ENCODE data around the gene S100A13. TPM values are rescaled to one million over a fixed set of nuclear protein-coding genes. Genes with fewer than 3 reads are reported as not detected.
"Not testable (repeated sequence)": the region's sequence is repeated elsewhere in the genome, so short reads cannot be mapped to it uniquely, and the experiment has no call there.

The S100A13 gene
- total RNA-seq, 2 donors from 2014 or later: 64.2 to 82.9 TPM

GRCh38 chr1:153587314-153587713 is 40.0 kb downstream of the S100A13 start:
- no peaks in the 10 kb centered on the region for H3K4me1 ChIP-seq (ENCODE audit: control insufficient read depth in 1 of 2, low read depth in 2 of 2)
- H3K36me3 ChIP-seq: no peaks in the 10 kb centered on the region
- ATAC-seq (ENCODE audit: insufficient number of reproducible peaks, low FRiP score, low read depth) (no peak), DNase-seq (ENCODE audit: low spot score) (no peak)
- no peak overlapping the region for H3K4me3 ChIP-seq
- no peak overlapping the region for H3K27ac ChIP-seq
- no peaks in the 10 kb centered on the region for H3K27me3 ChIP-seq (replicated peaks; ENCODE audit: insufficient read depth)
- TF ChIP-seq, protein P1, sequence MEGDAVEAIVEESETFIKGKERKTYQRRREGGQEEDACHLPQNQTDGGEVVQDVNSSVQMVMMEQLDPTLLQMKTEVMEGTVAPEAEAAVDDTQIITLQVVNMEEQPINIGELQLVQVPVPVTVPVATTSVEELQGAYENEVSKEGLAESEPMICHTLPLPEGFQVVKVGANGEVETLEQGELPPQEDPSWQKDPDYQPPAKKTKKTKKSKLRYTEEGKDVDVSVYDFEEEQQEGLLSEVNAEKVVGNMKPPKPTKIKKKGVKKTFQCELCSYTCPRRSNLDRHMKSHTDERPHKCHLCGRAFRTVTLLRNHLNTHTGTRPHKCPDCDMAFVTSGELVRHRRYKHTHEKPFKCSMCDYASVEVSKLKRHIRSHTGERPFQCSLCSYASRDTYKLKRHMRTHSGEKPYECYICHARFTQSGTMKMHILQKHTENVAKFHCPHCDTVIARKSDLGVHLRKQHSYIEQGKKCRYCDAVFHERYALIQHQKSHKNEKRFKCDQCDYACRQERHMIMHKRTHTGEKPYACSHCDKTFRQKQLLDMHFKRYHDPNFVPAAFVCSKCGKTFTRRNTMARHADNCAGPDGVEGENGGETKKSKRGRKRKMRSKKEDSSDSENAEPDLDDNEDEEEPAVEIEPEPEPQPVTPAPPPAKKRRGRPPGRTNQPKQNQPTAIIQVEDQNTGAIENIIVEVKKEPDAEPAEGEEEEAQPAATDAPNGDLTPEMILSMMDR (IDR thresholded peaks at IDR 0.05): no peak
- no peaks in the 10 kb centered on the region for H3K9me3 ChIP-seq

- no peak for ATAC-seq (ENCODE audit: insufficient number of reproducible peaks, low FRiP score, low read depth)
- H3K27ac ChIP-seq: no peak overlapping the region
- no peaks in the 10 kb centered on the region for H3K27me3 ChIP-seq (replicated peaks; ENCODE audit: insufficient read depth)
- TF ChIP-seq, protein P1 (IDR thresholded peaks at IDR 0.05): no peak
- no peak for DNase-seq (ENCODE audit: low spot score)
- no peaks in the 10 kb centered on the region for H3K4me1 ChIP-seq (ENCODE audit: control insufficient read depth in 1 of 2, low read depth in 2 of 2)
- H3K9me3 ChIP-seq: no peaks in the 10 kb centered on the region
- H3K4me3 ChIP-seq: no peak overlapping the region
- no peaks in the 10 kb centered on the region for H3K36me3 ChIP-seq
Observed at GRCh38 chr1:153586347-153586746, 41.0 kb downstream of the S100A13 start.

- Histone ChIP-seq H3K27ac (no peak overlapping the region), H3K27me3 (replicated peaks; ENCODE audit: insufficient read depth) (no peaks in the 10 kb centered on the region), H3K36me3 (no peaks in the 10 kb centered on the region), H3K4me3 (no peak overlapping the region), H3K9me3 (no peaks in the 10 kb centered on the region), H3K4me1 (ENCODE audit: control insufficient read depth in 1 of 2, low read depth in 2 of 2) (no peaks in the 10 kb centered on the region)
- TF ChIP-seq, protein P1 (IDR thresholded peaks at IDR 0.05): no peak
- ATAC-seq (ENCODE audit: insufficient number of reproducible peaks, low FRiP score, low read depth) (no peak), DNase-seq (ENCODE audit: low spot score) (no peak)
Observed at GRCh38 chr1:153585006-153585405, 42.3 kb downstream of the S100A13 start.

DNA sequence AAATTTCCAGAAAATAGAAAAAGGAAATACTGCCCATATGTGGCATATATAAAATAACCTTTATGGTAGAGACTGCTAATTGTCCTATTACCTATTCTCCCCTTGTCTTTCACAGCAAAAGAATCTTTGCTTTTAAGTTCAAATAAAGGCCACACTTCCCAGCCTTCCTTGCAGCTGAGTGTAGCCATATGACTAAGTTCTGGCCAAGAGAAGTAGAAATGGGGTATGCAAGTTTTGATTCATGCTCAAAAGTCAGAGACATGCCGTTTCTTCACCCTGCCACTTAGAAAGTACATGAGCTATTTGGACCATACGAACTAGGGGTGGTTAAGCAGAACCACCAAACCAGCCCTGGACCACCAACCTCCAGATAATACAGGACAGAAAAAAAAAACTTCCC is 43.3 kb downstream of the S100A13 start:
- H3K27ac ChIP-seq: no peak overlapping the region
- no peaks in the 10 kb centered on the region for H3K36me3 ChIP-seq
- H3K9me3 ChIP-seq: no peaks in the 10 kb centered on the region
- H3K4me3 ChIP-seq: no peak overlapping the region
- no peak for ATAC-seq (ENCODE audit: insufficient number of reproducible peaks, low FRiP score, low read depth)
- no peaks in the 10 kb centered on the region for H3K27me3 ChIP-seq (replicated peaks; ENCODE audit: insufficient read depth)
- no peak for DNase-seq (ENCODE audit: low spot score)
- H3K4me1 ChIP-seq (ENCODE audit: control insufficient read depth in 1 of 2, low read depth in 2 of 2): no peaks in the 10 kb centered on the region
- TF ChIP-seq, protein P1 (IDR thresholded peaks at IDR 0.05): no peak

- ATAC-seq (ENCODE audit: insufficient number of reproducible peaks, low FRiP score, low read depth); H3K4me3 ChIP-seq; H3K36me3 ChIP-seq; DNase-seq (ENCODE audit: low spot score); H3K27me3 ChIP-seq (replicated peaks; ENCODE audit: insufficient read depth); H3K9me3 ChIP-seq; H3K4me1 ChIP-seq (ENCODE audit: control insufficient read depth in 1 of 2, low read depth in 2 of 2); H3K27ac ChIP-seq: not testable (repeated sequence)
Observed at GRCh38 chr1:153583514-153583913, 43.8 kb downstream of the S100A13 start.

GRCh38 chr1:153582836-153583235 is 44.5 kb downstream of the S100A13 start:
- ATAC-seq (ENCODE audit: insufficient number of reproducible peaks, low FRiP score, low read depth); DNase-seq (ENCODE audit: low spot score); H3K36me3 ChIP-seq; H3K9me3 ChIP-seq; H3K4me3 ChIP-seq; H3K4me1 ChIP-seq (ENCODE audit: control insufficient read depth in 1 of 2, low read depth in 2 of 2); H3K27me3 ChIP-seq (replicated peaks; ENCODE audit: insufficient read depth); H3K27ac ChIP-seq: not testable (repeated sequence)
